Small intestine (tissue), 16 donors: ENCODE measurements around the gene NEK10. TPM values are rescaled to one million over a fixed set of nuclear protein-coding genes. Genes with fewer than 3 reads are reported as not detected.
"Not testable (repeated sequence)": the region's sequence is repeated elsewhere in the genome, so short reads cannot be mapped to it uniquely, and the experiment has no call there.

Experiments used
- DNase-seq, 2 donors: peaks; one replicate each; pipeline versions ENCODE4 v3.0.0 to v3.0.0-alpha.2; 2013
- FAIRE-seq: peaks from 2 replicates; lab custom pipeline; 2012; peaks lifted over from hg19 to GRCh38; lab: Jason Lieb, UNC
- H3K27ac ChIP-seq, 3 donors: one replicate each; pipeline ENCODE4 v1.5.1; 2013; ENCODE audit warnings: low read length in 2 of 3, mild to moderate bottlenecking in 2 of 3, control low read depth in 1 of 3, inconsistent platforms in 1 of 3, low read depth in 1 of 3, moderate library complexity in 1 of 3
- H3K27me3 ChIP-seq, 3 donors: one replicate each; pipeline ENCODE4 v1.6.1; 2013; ENCODE audit warnings: low read length in 3 of 3, inconsistent platforms in 1 of 3; ENCODE audit not compliant: control insufficient read depth in 3 of 3, insufficient read depth in 3 of 3
- H3K36me3 ChIP-seq, 3 donors: one replicate each; pipeline ENCODE4 v1.6.1; 2013; ENCODE audit warnings: low read length in 3 of 3, inconsistent platforms in 1 of 3, low read depth in 1 of 3, mild to moderate bottlenecking in 1 of 3, moderate library complexity in 1 of 3; ENCODE audit not compliant: control insufficient read depth in 3 of 3, insufficient read depth in 2 of 3
- H3K4me1 ChIP-seq, 3 donors: one replicate each; pipeline ENCODE4 v1.6.1; 2013; ENCODE audit warnings: low read length in 2 of 3, inconsistent platforms in 1 of 3, low read depth in 1 of 3, mild to moderate bottlenecking in 1 of 3, moderate library complexity in 1 of 3; ENCODE audit not compliant: control insufficient read depth in 3 of 3, insufficient read depth in 2 of 3
- H3K4me3 ChIP-seq, 3 donors: one replicate each; pipeline ENCODE4 v1.5.1; 2013; ENCODE audit warnings: low read length in 3 of 3, control low read depth in 1 of 3, inconsistent platforms in 1 of 3, low read depth in 1 of 3, mild to moderate bottlenecking in 1 of 3, moderate library complexity in 1 of 3
- H3K9me3 ChIP-seq, 2 donors: one replicate each; pipeline ENCODE4 v1.6.1; 2013; ENCODE audit warnings: low read depth in 1 of 2, low read length in 1 of 2; ENCODE audit not compliant: control insufficient read depth in 2 of 2, insufficient read depth in 1 of 2
- WGBS, 3 donors: extraction: QIAGEN DNeasy Blood & Tissue Kit; methylation state at CpG; one replicate each; pipeline ENCODE4 v1.1.7; 2013; 5-methylcytosine and 5-hydroxymethylcytosine counted together
- long read RNA-seq, 10 donors: transcript quantifications; one replicate each; lab custom pipeline, GENCODE V29; 2026
- polyA plus RNA-seq, 4 donors: library from polyadenylated mRNA; stranded (reverse) in 3 of 4; unstranded in 1 of 4; fragments of 200-250 nt in 3 of 4; fragments of 120-200 nt in 1 of 4; gene quantifications; one replicate each; pipeline versions ENCODE4 v1.2.1 to v1.2.3, GENCODE V29; 2013
- donor health status: healthy with polysubstance abuse.
- donor health status: control.
- donor health status: control.
- donor health status: Bipolar disorder and iron deficiency.
- donor health status: healthy.

NEK10 gene, protein sequence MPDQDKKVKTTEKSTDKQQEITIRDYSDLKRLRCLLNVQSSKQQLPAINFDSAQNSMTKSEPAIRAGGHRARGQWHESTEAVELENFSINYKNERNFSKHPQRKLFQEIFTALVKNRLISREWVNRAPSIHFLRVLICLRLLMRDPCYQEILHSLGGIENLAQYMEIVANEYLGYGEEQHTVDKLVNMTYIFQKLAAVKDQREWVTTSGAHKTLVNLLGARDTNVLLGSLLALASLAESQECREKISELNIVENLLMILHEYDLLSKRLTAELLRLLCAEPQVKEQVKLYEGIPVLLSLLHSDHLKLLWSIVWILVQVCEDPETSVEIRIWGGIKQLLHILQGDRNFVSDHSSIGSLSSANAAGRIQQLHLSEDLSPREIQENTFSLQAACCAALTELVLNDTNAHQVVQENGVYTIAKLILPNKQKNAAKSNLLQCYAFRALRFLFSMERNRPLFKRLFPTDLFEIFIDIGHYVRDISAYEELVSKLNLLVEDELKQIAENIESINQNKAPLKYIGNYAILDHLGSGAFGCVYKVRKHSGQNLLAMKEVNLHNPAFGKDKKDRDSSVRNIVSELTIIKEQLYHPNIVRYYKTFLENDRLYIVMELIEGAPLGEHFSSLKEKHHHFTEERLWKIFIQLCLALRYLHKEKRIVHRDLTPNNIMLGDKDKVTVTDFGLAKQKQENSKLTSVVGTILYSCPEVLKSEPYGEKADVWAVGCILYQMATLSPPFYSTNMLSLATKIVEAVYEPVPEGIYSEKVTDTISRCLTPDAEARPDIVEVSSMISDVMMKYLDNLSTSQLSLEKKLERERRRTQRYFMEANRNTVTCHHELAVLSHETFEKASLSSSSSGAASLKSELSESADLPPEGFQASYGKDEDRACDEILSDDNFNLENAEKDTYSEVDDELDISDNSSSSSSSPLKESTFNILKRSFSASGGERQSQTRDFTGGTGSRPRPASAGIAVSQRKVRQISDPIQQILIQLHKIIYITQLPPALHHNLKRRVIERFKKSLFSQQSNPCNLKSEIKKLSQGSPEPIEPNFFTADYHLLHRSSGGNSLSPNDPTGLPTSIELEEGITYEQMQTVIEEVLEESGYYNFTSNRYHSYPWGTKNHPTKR
- polyA plus RNA-seq: 1 to 10 TPM in 1 of 4 donors, under 1 TPM in 3; 0.30 to 3.6 (median 0.67) TPM
- long read RNA-seq, donor 1: 0 reads
- long read RNA-seq, donor 2: 0 reads
- long read RNA-seq, donor 3: 0 reads
- long read RNA-seq, donor 4: 0 reads
- long read RNA-seq, donor 5: 0 reads
- long read RNA-seq, donor 6: 0 reads
- long read RNA-seq, donor 7: 0 reads
- long read RNA-seq, donor 8: 0 reads
- long read RNA-seq, donor 9: 0 reads
- long read RNA-seq, donor 10: 0 reads

DNA sequence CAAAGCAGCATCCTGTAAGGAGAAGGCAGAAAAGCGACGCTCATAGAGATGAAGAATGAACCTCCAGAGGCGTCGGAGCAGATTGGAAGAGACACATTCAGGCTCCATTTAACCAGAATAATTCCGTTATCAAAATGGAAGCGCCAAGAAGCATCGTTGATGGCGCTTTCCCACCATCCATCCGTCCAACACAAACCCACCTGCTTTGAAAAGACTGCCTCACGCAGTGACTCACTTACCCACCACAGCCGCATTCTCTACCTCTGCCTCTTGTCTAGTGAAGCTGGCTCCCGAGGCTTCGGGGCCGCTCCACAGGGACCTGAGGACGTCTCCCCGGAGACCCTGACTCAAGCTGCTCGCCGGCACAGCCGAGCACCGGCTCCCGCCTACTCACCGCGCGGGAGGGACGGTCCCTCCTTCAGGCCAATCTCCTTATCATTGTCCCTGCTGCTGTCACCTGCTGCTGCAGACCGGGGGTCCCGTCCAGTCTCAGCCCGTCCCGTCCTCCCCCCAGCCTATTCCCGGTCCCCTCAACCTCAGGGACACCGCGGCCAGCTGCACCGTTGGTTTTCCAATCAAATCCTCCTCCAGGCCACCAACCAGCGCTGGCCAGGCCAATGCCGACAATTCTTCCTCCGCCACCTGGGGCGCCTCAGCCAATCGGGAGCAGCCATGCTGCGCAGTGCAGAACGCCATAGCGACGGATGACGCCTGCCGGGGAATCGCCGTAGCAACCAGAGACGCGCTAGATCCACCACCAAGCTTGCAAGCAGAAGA lies at the start of gene NEK10:
TSS of gene NEK10 (minus strand) at position 553 of the 777 bp plus-strand sequence. CDS start 16,501 bp downstream, outside the sequence.
- FAIRE-seq (no peak), DNase-seq (peak; percentile 87 to 96)
- no peaks in the 10 kb centered on the region for H3K36me3 ChIP-seq
- H3K27me3 ChIP-seq: no peaks in the 10 kb centered on the region
- H3K9me3 ChIP-seq: no peaks in the 10 kb centered on the region
- H3K4me3 ChIP-seq: peak within 1 kb of the TSS; percentile 41 to 78 (median 45)
- no peak within 1 kb of the TSS for H3K27ac ChIP-seq
- H3K4me1 ChIP-seq: peaks cover 0 to 4% (median 0%) of the 10 kb centered on the region in 3 donors
- WGBS, 3 donors: 1% methylated on average over 47 to 48 of the region's 48 CpGs

GRCh38 chr3:27415202-27415601 lies 46.0 kb upstream of the NEK10 start:
- Histone ChIP-seq H3K4me3 (no peak overlapping the region), H3K36me3 (peaks cover 10 to 17% (median 13%) of the 10 kb centered on the region in 3 donors), H3K27ac (no peak overlapping the region), H3K27me3 (no peaks in the 10 kb centered on the region), H3K9me3 (no peaks in the 10 kb centered on the region), H3K4me1 (no peaks in the 10 kb centered on the region)
- FAIRE-seq (no peak), DNase-seq (no peak)
- WGBS, 3 donors: 84 to 91% (median 87%) methylated on average over 1 of the region's 1 CpG

DNA sequence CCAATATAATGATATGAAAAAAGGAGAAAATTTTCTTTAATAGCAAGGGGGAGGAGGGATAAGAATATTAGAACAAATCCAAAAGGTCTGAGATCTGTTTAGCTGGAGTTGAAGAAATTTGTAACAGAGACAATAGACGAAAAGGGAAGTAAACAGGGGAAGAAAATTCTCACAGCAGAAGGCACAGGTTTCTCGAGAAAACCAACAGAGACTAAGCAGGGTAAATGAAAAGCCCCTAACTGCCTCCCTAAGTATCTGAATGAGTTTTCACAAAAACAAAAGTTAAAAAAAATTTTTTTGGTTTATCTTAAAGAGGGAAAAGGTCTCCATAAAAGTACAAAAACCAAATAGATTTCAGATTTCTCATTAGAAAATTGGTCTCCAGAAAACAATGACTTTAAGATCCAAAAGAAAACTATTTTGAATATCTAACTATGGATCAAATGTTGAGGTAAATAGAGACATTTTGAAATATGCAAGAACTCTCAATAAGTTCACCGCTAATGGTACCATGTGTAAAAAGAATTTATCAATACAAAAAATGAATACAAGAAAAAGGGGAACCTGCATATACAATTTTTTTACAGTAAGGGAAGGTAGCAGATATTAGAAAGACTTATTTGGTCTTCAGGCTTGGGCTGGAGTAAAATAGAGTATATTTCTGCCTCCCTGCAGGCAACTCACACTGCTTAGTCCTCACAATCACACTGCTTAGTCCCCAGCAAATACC lies 23.9 kb upstream of the NEK10 start:
- Histone ChIP-seq H3K9me3 (no peaks in the 10 kb centered on the region), H3K4me3 (no peak overlapping the region), H3K27ac (no peak overlapping the region), H3K4me1 (no peaks in the 10 kb centered on the region), H3K27me3 (no peaks in the 10 kb centered on the region), H3K36me3 (peaks cover 2 to 18% (median 15%) of the 10 kb centered on the region in 3 donors)
- 49 to 50% (median 49%) methylated on average over 3 of the region's 3 CpGs for WGBS, 3 donors
- no peak for FAIRE-seq
- no peak for DNase-seq

DNA sequence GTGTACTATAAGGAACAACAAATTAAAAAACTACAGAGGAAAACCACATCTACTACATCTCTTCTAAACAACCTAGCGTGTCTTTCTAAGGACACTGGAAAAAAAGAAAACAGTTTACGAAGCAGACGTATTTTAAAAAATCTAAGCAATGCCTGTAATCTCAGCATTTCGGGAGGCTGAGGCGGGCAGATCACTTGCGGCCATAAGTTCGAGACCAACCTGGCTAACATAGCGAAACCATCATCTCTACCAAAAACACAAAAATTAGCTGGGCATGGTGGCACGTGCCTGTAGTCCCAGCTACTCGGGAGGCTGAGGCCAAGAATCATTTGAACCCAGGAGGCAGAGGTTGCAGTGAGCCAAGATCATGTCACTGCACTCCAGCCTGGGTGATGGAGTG lies 23.2 kb upstream of the NEK10 start:
- peaks cover 2 to 18% (median 15%) of the 10 kb centered on the region in 3 donors for H3K36me3 ChIP-seq
- FAIRE-seq, H3K27ac ChIP-seq, H3K9me3 ChIP-seq, DNase-seq, H3K27me3 ChIP-seq, H3K4me1 ChIP-seq, H3K4me3 ChIP-seq: not testable (repeated sequence)
- WGBS, 3 donors: 93 to 97% (median 96%) methylated on average over 10 of the region's 10 CpGs

GRCh38 chr3:27391796-27392195 lies 22.6 kb upstream of the NEK10 start:
- Histone ChIP-seq H3K4me3 (no peak overlapping the region), H3K9me3 (no peaks in the 10 kb centered on the region), H3K27me3 (no peaks in the 10 kb centered on the region), H3K4me1 (no peaks in the 10 kb centered on the region), H3K27ac (no peak overlapping the region), H3K36me3 (peaks cover 2 to 15% (median 15%) of the 10 kb centered on the region in 3 donors)
- DNase-seq: no peak
- 79 to 87% (median 87%) methylated on average over 1 of the region's 1 CpG for WGBS, 3 donors
- no peak for FAIRE-seq

GRCh38 chr3:27387625-27388024 lies 18.4 kb upstream of the NEK10 start:
- H3K27ac ChIP-seq: no peak overlapping the region
- H3K4me3 ChIP-seq: no peak overlapping the region

GRCh38 chr3:27385504-27385903 lies 16.3 kb upstream of the NEK10 start:
- Histone ChIP-seq H3K9me3 (no peaks in the 10 kb centered on the region), H3K27me3 (no peaks in the 10 kb centered on the region), H3K4me1 (no peaks in the 10 kb centered on the region), H3K4me3 (no peak overlapping the region), H3K36me3 (peaks cover 2 to 14% (median 5%) of the 10 kb centered on the region in 3 donors), H3K27ac (no peak overlapping the region)
- DNase-seq: no peak
- no peak for FAIRE-seq

More at GRCh38 chr3:27387625-27388024, 18.4 kb upstream of the NEK10 start:
- H3K36me3 ChIP-seq: peaks cover 2 to 13% (median 8%) of the 10 kb centered on the region in 3 donors
- H3K9me3 ChIP-seq: no peaks in the 10 kb centered on the region
- FAIRE-seq: no peak
- no peaks in the 10 kb centered on the region for H3K27me3 ChIP-seq
- H3K4me1 ChIP-seq: no peaks in the 10 kb centered on the region
- no peak for DNase-seq
- 89 to 94% (median 94%) methylated on average over 1 of the region's 1 CpG for WGBS, 3 donors
